OCI-LY7 (cell line): ENCODE results near the gene CTDSPL. TPM values are rescaled to one million over a fixed set of nuclear protein-coding genes. Genes with fewer than 3 reads are reported as not detected.
"Not testable (repeated sequence)": the region's sequence is repeated elsewhere in the genome, so short reads cannot be mapped to it uniquely, and the experiment has no call there.

Experiments used
- BruUV-seq: library from RNA; stranded (reverse); fragments of 400-500 nt; replicated peaks from 2 replicates; lab custom pipeline; 2021; lab: Mats Ljungman, UMichigan
- CTCF ChIA-PET: fragments of 300-600 bp; sonication (Branson Sonifier 250); formaldehyde crosslinking; loops from one replicate; lab custom pipeline; 2022; ENCODE audit warnings: antibody characterized with exemption; ENCODE audit not compliant: unreplicated experiment; lab: Charles Lee
- POLR2A ChIA-PET: fragments of 300-600 bp; sonication (Branson Sonifier 250); formaldehyde crosslinking; loops from one replicate; lab custom pipeline; 2022; ENCODE audit warnings: antibody characterized with exemption; lab: Charles Lee
- DNase-seq: peaks from one replicate; pipeline ENCODE4 v3.0.0-alpha.2; 2015; ENCODE audit warnings: low spot score
- H2AFZ ChIP-seq: fragments of 200-600 bp; sonication (generic), shearing (Covaris generic); 2 replicates; pipeline ENCODE4 v1.6.1; 2014; ENCODE audit warnings: mild to moderate bottlenecking, antibody characterized with exemption, low read length, moderate library complexity
- H3K27ac ChIP-seq: fragments of 200-600 bp; sonication (generic); 2 replicates; pipeline ENCODE4 v1.5.1; 2014; ENCODE audit warnings: mixed run types, low read depth, mild to moderate bottlenecking, moderate library complexity, low read length, inconsistent platforms; ENCODE audit not compliant: poor library complexity, severe bottlenecking
- H3K36me3 ChIP-seq: fragments of 200-600 bp; sonication (generic); 2 replicates; pipeline ENCODE4 v1.6.1; 2014; ENCODE audit warnings: mild to moderate bottlenecking, antibody characterized with exemption, low read length, moderate library complexity, mixed read lengths; ENCODE audit not compliant: insufficient read depth
- H3K4me1 ChIP-seq: fragments of 200-600 bp; sonication (generic); 2 replicates; pipeline ENCODE4 v1.5.1; 2014; ENCODE audit warnings: mild to moderate bottlenecking, low read length; ENCODE audit not compliant: insufficient read depth, poor library complexity, severe bottlenecking
- H3K4me2 ChIP-seq: fragments of 200-600 bp; sonication (generic); 2 replicates; pipeline ENCODE4 v1.6.1; 2014; ENCODE audit warnings: mild to moderate bottlenecking, low read length
- H3K4me3 ChIP-seq: fragments of 200-600 bp; sonication (generic); 2 replicates; pipeline ENCODE4 v1.5.1; 2014; ENCODE audit warnings: mild to moderate bottlenecking, low read depth, low read length; ENCODE audit not compliant: poor library complexity, severe bottlenecking
- H3K79me2 ChIP-seq: fragments of 200-600 bp; sonication (generic); 2 replicates; pipeline ENCODE4 v1.6.1; 2016; ENCODE audit warnings: low read depth, mild to moderate bottlenecking, low read length, moderate library complexity, mixed read lengths; ENCODE audit not compliant: insufficient read depth
- H3K9me2 ChIP-seq: fragments of 200-600 bp; sonication (generic); 2 replicates; pipeline ENCODE4 v1.6.1; 2016; ENCODE audit warnings: mild to moderate bottlenecking, low read length, mixed read lengths; ENCODE audit not compliant: insufficient read depth
- H3K9me3 ChIP-seq: fragments of 200-600 bp; sonication (generic); 2 replicates; pipeline ENCODE4 v1.6.1; 2014; ENCODE audit warnings: mild to moderate bottlenecking, mixed run types, low read length, mixed read lengths
- H4K20me1 ChIP-seq: fragments of 200-600 bp; sonication (generic); 2 replicates; pipeline ENCODE4 v1.6.1; 2014; ENCODE audit warnings: mild to moderate bottlenecking, antibody characterized with exemption, low read length, moderate library complexity, mixed read lengths; ENCODE audit not compliant: insufficient read depth
- EZH2phosphoT487 ChIP-seq: fragments of 200-600 bp; sonication (generic); IDR thresholded peaks from 2 replicates; pipeline ENCODE4 v1.6.1; 2018; ENCODE audit warnings: low read depth, borderline replicate concordance, mild to moderate bottlenecking, mixed run types, antibody characterized with exemption, low read length, moderate library complexity, mixed read lengths
- intact Hi-C: fragments of 100-400 bp; cut with micrococcal nuclease; formaldehyde crosslinking; loops from one replicate; pipeline ENCODE4 v1.10.0; 2022; ENCODE audit not compliant: unreplicated experiment
- microRNA-seq: library from miRNA; unstranded; fragments of <30 nt; microRNA quantifications from one replicate; pipeline ENCODE4 v1.2.0, GENCODE V29; 2022; ENCODE audit warnings: borderline replicate concordance
- small RNA-seq: library from RNA; depleted of rRNA; stranded (forward); fragments of <200 nt; gene quantifications from one replicate; pipeline ENCODE3, GENCODE V24; 2014
- total RNA-seq, 2 experiments: library from RNA; depleted of rRNA in 1 of 2; stranded (reverse); fragments of >200 nt in 1 of 2; shearing (Covaris generic) in 1 of 2; gene quantifications; 2 replicates each; pipeline ENCODE4 v1.2.3, GENCODE V29; 2014 to 2022
- TF ChIP-seq, protein P1 (sequence below): fragments of 200-600 bp; sonication (generic); conservative IDR thresholded peaks from 2 replicates; pipeline ENCODE4 v1.5.1; 2014; ENCODE audit warnings: mild to moderate bottlenecking, antibody characterized with exemption, low read length, moderate library complexity, mixed read lengths

The CTDSPL gene
- total RNA-seq, 2 experiments from 2014 or later, result 0.38 TPM; not detected in 1

DNA sequence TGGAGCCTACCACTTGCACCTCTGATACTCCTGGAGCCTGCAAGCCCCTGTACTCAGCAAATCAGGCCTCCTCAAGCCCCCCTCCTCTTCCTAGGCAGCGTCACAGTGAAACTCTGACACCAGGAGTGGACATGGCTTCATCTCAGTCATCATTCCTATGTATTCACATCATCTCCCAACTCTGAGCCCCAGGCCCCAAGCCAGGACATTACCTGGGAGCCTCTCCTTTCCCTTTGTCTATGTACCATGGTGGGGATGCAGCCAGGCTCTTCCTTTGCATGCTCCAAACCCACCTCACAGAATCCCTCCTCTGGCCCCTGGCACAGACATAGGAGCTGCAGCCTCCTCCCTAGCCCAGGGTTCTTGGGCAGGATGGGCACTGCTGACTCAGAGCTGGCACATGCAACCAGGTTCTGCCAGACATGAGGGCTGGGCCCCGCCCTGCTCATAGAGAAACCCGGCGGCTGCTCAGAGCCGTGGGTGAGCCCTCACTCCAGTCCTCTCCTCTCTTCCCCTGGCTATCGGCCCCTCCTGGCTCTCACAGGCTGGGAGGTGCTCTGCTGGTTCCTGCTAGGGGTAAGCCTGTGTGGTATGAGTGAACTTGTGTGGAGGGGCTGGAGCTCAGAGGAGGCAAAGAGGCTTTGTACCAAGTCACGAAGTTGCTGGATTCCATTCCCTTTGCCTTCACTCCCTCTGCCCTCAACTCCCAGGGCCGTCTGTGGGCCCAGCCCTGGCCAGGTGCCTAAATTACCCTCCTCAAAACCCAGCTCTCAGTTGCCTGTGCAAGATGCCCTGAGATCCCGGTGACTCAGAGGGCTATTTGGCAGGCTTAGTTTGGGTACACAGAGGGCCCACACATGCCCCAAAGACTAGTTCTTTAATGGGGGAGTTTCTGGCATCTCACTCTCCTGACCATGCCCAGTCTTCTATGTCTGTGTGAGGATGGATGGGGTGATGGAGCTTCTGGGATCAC, 169.6 kb downstream of the CTDSPL start:
- intact Hi-C loops, result no loop called here
- CTCF ChIA-PET, result interaction anchor here (0.7 kb wide), 1 partner anchor 34 kb away, joined by 4 read pairs; no protein-coding TSS in a partner anchor
- H3K9me3 ChIP-seq, result no peaks in the 10 kb centered on the region
- no peak overlapping the region for H3K27ac ChIP-seq
- H4K20me1 ChIP-seq, result no peaks in the 10 kb centered on the region
- no peaks in the 10 kb centered on the region for H3K79me2 ChIP-seq
- TF ChIP-seq EZH2phosphoT487, result no peak
- TF ChIP-seq, protein P1, sequence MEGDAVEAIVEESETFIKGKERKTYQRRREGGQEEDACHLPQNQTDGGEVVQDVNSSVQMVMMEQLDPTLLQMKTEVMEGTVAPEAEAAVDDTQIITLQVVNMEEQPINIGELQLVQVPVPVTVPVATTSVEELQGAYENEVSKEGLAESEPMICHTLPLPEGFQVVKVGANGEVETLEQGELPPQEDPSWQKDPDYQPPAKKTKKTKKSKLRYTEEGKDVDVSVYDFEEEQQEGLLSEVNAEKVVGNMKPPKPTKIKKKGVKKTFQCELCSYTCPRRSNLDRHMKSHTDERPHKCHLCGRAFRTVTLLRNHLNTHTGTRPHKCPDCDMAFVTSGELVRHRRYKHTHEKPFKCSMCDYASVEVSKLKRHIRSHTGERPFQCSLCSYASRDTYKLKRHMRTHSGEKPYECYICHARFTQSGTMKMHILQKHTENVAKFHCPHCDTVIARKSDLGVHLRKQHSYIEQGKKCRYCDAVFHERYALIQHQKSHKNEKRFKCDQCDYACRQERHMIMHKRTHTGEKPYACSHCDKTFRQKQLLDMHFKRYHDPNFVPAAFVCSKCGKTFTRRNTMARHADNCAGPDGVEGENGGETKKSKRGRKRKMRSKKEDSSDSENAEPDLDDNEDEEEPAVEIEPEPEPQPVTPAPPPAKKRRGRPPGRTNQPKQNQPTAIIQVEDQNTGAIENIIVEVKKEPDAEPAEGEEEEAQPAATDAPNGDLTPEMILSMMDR, result no peak
- no peaks in the 10 kb centered on the region for H3K9me2 ChIP-seq
- H3K4me3 ChIP-seq, result no peak overlapping the region
- H3K4me2 ChIP-seq, result no peak overlapping the region
- H2AFZ ChIP-seq, result no peak overlapping the region
- POLR2A ChIA-PET, result no interaction called here
- DNase-seq, result no peak
- no peaks in the 10 kb centered on the region for H3K4me1 ChIP-seq
- no TSS peak for BruUV-seq
- no peaks in the 10 kb centered on the region for H3K36me3 ChIP-seq

DNA sequence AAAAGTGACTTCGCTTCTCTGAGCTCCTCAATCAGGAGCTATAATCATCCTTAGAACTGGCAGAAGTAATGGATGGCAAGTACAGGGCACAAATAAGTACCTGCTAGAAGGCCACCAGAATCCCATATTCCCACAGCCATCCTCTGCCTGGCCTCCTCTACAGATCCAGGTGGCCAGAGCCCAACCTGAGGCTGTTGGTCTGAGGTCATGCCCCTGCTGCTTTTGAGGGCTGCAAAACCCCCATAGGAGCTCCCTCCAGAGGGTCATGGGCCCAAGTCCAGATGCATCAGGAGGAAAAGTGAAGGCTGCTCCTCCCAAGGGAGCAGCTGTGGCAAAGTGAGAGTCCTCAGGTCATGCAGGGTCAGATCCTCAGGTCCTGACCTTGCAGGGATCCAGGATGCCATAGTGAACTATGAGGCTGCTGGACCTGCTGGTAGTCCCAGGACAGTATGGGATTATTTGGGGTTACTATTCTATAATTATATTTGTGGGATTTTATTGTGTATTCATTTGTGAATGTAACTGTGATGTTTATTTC, 170.7 kb downstream of the CTDSPL start:
- Histone ChIP-seq H3K79me2 (no peaks in the 10 kb centered on the region), H3K4me3 (no peak overlapping the region), H3K36me3 (no peaks in the 10 kb centered on the region), H3K4me2 (no peak overlapping the region), H3K27ac (no peak overlapping the region), H2AFZ (no peak overlapping the region), H3K4me1 (no peaks in the 10 kb centered on the region), H3K9me2 (no peaks in the 10 kb centered on the region), H4K20me1 (no peaks in the 10 kb centered on the region), H3K9me3 (no peaks in the 10 kb centered on the region)
- DNase-seq, result no peak
- CTCF ChIA-PET, result no interaction called here
- POLR2A ChIA-PET, result no interaction called here
- TF ChIP-seq, protein P1, result no peak
- TF ChIP-seq EZH2phosphoT487, result no peak
- intact Hi-C loops, result no loop called here
- BruUV-seq, result no TSS peak

DNA sequence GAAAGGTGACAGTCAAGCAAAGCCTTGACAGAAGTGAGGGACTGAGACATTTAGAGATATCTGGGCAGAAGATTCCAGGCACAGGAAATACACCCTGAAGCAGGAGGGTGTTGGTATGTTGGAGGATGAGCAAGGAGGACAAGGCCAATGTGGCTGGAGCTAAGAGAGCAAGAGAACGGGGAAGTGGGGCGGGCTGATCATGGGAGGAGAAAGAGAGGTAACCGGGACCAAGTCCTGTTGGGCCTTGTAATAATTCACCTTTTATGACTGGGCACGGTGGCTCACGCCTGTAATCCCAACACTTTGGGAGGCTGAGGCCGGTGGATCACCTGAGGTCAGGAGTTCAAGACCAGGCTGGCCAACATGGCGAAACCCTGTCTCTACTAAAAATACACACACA, 171.9 kb downstream of the CTDSPL start:
- CTCF ChIA-PET, H3K79me2 ChIP-seq, H3K9me3 ChIP-seq, H3K9me2 ChIP-seq, H3K4me2 ChIP-seq, H3K4me3 ChIP-seq, H3K27ac ChIP-seq, H3K36me3 ChIP-seq, intact Hi-C loops, DNase-seq, BruUV-seq, H2AFZ ChIP-seq, H4K20me1 ChIP-seq, POLR2A ChIA-PET, H3K4me1 ChIP-seq: not testable (repeated sequence)

Small RNAs within 50 kb of the gene (microRNA-seq; reads per million reads assigned to microRNA genes)
- 54.5 reads per million, percentile 46 among the genes with 10 or more reads in this experiment for gene MIR26A1

Small RNAs within 50 kb of the gene (small RNA-seq; reads per million reads assigned to genes)
- gene MIR26A1, result not detected
- gene RF00019, result not detected

Other genes starting within 250 kb of the CTDSPL start
- gene VILL, start 128.9 kb downstream of the CTDSPL start, total RNA-seq (2014; rRNA removed; shearing (Covaris generic)), result 23.5 and 24.5 TPM in 2 replicates
- 13.2 and 13.5 TPM in 2 replicates for gene VILL, start 128.9 kb downstream of the CTDSPL start, total RNA-seq (2022)
- gene PLCD1, start 167.8 kb downstream of the CTDSPL start, total RNA-seq (2014; rRNA removed; shearing (Covaris generic)), result 5.8 and 10.4 TPM in 2 replicates
- 7.7 and 11.8 TPM in 2 replicates for gene PLCD1, start 167.8 kb downstream of the CTDSPL start, total RNA-seq (2022)
- 0.13 TPM in 1 of 2 replicates, not detected in the other for gene DLEC1, start 177.3 kb downstream of the CTDSPL start, total RNA-seq (2014; rRNA removed; shearing (Covaris generic))
- 0.11 TPM in 1 of 2 replicates, not detected in the other for gene DLEC1, start 177.3 kb downstream of the CTDSPL start, total RNA-seq (2022)